GDM1 (cell line): ENCODE data around the gene INTS11.

ENCODE experiments used
- DNase-seq: peaks from one replicate; lab custom pipeline; 2025; lab: John Stamatoyannopoulos, UW

The INTS11 gene

DNA sequence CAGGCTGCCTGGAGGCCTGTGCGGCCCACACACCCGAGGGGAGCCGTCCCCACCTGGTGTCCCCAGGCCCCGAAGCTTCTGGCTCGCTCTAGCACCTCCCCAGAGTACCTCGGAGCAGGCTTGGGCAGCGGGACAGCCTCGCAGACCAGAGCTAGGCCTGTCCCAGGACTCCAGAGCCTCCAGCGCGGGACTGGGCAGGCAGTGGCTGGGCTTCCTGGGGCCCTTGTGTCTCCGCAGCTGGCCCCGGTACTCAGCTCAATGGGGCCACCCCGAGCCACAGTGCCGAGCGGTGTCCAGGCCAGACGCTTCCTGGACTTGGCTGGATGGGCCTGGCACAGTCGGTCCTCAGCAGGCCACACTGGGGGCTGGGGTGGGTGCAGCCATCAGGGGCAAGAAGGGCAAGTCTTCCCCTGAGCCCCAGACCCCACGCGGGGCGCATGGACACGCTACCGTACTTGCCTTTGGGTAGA is 39.3 kb downstream of the INTS11 start:
- DNase-seq, result no peak

DNA sequence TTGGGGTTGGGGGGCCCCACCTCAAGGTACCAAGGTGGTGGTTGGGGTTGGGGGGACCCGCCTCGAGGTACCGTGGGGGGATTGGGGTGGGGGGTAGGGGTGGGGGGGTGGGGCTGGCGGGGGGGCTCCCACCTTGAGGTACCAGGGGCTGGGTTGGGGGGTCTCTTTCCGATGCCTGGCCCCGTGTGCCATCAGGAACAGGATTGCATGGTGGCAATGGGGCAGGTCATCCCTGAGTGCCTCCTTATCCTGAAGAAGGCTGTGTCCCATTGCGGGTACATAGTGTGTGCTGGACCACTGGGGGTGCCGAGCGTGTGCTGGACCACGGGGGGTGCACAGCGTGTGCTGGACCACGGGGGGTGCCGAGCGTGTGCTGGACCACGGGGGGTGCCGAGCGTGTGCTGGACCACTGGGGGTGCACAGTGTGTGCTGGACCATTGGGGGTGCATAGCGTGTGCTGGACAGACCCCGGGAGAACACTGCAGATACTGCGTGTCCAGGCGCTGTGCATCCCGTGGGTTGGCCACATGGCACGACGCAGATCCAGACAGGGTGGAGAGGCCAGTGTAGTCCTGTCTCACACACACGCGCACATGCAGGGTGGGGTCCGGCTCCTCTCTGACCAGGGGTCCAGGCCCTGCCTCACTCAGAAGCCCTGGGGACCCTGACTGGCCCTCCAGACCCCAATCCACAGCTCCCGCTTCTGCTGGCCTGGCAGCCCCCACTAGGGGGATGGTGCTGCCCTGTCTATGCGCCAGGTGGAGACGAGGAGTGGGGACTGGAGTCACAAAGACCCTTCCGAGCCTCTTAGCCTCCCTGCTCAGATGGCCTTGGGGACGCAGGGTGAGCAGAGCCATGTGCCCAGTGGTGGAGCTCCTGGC is 40.0 kb downstream of the INTS11 start:
- DNase-seq, result no peak

DNA sequence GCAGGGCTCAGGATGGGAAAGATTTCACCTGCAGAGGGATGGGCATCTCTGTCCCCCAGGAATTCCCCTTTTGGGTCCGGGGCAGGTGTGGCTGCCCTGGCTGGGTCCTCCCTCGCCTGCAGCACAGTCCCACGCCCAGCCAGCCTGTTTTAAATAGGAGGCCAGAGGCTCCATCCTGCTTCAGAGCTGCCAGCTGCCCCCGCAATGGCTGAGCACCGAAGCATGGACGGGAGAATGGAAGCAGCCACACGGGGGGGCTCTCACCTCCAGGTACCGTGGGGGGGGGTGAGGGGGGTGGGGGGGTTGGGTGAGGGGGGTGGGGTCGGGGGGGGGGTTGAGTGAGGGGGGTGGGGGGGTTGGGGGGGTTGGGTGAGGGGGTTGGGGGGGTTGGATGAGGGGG is 40.6 kb downstream of the INTS11 start:
- no peak for DNase-seq

DNA sequence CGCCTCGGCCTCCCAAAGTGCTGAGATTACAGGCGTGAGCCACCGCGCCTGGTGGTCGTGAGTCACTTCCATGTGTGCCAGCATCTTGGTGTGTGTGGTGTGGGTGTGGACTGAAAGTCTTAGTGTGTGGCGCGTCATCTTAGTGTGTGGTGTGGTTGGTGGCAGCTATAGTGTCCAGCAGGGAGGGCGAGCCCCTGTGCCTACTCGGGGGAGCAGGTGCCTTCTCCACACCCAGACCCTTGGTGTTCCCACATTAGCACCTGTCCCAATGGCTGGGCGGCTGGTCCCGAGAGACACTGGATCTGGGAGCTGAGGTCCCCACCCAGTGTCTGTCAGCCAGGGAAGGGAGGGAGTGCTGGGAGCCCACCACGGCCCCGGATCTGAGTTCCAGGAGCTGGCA is 41.5 kb downstream of the INTS11 start:
- DNase-seq, result no peak

DNA sequence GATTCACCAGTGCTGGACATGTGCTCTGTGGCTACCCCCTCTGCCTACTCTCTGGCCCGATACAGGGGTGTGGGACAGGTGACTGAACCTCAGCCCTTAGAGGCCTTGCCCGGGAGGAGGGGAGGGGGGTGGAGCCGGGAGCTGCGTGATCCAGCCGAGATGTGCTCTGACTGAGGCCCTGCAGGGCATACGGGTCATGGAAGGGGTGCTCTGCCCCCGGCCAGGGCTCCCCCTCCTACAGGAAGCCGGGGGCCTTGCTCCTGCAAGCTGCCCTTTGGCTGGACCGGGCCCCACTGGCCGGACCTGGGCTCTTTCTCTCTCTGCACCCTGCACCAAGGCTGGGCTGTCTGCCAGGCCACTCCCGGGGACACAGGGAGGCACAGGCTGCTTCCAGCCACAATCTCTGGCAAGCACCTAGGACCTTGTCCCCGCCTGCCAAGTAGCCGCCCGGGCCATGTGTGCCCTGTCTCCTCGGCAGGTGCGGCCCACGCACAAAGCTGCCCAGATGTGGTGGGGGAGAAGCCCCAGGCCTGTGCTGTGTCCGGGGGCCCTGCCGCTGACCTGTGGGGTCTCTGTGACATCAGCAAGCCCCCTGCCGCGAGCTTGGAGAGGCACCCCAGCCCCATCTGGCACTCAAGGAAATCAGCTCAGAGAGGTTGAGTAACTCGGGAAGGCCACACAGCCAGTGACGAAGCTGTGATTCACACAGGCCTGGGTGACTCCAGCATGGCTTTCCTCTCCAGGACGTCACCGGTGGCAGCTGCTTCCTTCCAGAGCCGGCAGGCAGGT is 42.7 kb downstream of the INTS11 start:
- no peak for DNase-seq

DNA sequence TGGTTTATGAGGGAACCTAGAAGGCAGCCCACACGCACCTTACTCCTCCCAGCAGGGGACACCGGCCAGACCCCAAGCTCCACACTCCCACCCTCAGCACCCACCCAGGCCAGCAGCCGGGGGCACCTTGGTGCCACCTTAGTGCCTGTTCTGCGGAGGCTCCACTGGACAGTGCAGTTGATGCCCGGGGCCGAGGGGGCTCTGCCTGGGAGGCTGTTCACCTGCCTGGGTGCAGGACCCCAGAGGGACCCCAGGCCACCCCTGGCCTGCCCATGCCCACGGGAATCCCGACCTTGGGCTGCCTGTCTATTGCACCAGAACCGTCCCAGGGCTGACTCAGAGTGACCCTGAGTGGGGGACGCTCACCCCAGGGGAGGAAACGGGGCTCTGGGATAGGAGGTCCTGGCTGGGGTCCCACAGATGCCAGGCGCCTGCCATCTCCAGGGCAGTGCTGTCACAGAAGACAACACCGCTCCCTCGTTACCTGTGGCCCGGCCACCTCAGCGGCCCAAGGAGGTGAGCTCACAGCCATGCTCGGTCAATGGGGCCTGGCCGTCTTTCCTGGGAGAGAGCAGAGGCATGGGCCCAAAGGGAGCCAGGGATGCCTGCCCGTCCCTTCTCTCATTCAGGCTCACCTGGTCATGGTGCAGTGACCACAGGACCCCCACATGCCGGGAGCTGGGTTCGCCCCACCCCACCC is 43.5 kb downstream of the INTS11 start:
- no peak for DNase-seq

DNA sequence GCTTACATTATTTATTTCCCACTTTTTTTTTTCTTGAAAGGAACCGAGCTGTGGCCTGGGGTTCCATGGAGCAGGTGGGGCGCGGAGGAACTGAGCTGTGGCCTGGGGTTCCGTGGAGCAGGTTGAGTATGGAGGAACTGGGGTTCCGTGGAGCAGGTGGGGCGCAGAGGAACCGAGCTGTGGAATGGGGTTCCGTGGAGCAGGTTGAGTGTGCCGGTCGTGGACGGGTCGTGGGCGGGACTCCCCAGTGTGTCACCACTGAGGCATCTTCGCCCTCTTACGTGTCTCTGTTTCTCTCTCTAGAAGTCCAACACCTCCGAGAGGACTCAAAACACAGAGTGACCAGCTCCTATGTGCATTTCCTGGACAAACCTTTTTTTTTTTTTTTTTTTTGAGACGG is 45.4 kb downstream of the INTS11 start:
- no peak for DNase-seq

DNA sequence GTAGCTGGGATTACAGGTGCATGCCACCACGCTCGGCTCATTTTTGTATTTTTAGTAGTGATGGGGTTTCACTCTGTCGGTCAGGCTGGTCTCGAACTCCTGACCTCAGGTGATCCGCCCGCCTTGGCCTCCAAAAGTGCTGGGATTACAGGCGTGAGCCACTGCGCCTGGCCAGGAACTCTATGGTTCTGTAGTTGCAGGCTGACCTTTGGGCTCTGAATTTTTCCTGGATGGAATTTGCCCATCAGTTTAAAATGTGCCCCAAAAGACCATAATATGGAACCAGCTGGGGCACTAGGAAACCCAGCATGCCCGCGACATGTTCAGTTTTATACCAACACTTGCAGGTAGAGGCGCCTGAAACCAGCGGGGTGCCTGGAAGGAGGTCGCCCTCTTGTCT is 45.8 kb downstream of the INTS11 start:
- DNase-seq, result no peak

DNA sequence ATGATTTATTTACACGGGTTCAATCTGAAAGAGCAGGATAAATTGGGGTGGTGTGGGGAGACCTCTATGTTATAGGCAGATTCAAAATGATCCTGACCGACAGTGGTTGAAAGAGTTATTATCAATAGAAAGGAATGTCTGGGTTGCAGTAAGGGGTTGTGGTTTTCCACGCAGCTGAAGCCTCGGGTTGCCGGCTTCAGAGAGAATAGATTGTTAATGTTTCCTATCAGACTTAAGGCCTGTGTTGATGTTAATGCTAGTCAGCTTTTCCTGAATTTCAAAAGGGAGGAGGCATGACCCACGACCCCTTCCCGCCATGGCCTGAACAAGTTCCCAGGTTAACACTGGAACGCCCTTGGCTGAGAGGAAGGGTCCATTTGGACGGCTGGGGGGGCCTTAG is 48.6 kb downstream of the INTS11 start:
- DNase-seq, result no peak

DNA sequence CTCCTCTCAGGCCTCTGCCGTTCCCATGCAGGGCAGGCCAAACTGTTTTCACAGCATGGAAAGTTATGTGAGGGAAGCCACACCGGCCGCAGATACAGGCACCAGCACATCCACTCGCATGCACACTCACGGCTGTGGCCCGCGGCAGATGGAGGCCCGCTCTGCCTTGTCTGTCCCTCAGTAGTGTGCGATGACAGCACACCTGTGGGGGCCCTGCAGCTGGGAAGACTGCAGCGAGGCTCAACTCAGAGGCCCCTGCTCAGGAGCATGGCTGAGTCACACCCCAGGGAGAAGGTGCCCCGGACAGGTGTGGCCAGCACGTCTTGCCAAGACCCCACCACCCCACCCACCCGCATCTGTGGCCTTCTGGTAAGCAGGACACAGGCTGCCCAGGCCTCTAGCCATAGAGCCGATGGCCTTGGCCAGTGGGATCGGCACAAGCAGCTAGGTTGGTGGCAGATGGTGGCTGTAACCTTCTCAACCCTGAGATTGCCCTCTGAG is 49.5 kb downstream of the INTS11 start:
- DNase-seq, result no peak

DNA sequence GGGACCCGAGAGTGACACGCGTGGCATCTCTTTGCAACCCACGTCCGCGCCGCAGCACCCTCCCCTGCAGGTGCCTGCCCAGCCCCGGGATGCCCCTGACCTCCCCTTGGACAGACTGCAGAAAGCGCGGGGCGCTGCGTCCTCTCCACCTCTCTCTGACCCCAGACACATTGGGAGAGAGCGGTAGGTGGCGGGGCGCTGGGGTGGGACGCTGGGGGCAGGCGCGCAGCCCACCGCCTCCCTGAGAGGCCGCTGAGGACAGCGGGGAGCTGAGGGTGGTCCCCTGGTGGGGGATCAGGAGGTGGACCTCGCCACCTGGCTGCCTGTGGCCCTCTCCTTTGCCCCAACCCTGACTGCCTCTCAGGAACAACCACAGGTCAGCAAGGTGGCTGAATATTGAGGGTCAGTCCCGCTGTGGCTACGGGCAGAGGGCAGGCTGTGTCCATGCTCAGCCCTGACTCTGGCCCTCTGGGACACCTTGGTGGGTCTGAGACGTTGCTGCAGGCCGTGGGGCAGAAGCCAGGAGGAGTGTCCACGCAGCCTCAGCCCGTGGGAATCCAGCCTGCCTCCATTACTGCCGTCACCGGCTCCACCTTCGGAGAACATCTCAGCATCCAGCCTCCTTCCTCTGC is 50.0 kb downstream of the INTS11 start:
- no peak for DNase-seq

DNA sequence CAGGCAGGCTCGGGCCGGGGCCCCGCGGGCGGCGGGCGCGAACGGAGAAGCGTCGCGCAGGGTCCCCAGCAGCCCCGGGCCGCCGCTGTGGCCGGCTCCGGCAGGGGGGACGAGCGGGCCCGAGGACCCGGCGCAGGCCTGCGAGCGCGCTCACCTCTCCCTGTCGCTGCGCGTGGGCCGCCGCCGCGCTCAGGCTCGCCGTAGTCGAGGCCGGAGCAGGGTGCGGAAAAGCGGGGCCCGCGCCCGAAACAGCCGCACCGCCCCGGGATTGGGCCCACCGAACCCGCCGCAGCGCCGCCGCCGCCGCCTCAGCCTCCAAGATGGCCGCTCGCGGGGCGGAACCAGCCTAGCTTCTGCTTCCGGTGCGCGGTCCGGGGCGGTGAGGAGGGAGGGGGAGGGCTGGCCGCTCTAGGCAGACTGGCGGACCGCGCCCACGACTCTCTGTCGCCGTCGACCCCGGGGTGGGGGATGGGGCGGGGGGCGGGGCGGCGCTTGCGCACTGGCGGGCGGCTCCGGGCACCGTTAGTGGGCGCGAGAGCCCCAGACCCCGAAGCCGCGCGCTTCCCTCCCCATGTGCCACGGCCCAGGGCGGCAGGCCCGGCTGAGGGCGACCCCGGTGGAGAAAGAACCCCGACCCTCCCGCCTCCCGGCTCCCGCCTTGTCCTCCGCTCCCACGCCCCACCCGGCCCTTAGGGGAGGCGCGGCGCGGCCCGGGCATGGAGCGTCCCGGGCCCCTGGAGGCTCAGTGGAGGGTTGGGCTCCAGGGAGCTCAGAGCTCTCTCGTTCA is 50.8 kb downstream of the INTS11 start, which contains the start of gene UBE2J2:
Gene UBE2J2 (minus strand): TSS at position 343 of the 787 bp plus-strand sequence. CDS start 5,862 bp downstream, outside the sequence.
- peak; percentile 84 for DNase-seq

DNA sequence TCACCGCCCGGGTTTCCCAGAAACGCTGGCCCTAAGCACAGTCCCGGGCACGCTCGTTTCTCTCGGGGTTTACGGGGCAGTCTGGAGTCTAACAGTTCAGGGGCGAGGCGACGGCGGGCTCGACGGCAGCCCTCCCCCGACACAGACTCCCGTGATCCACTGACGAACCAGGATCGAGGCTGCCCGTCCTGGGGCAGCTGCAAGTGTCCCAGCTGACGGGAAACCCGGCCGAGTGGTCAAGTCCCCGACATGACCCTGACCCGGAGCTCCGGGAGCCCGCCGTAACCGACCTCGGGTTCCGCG is 51.3 kb downstream of the INTS11 start:
- no peak for DNase-seq

DNA sequence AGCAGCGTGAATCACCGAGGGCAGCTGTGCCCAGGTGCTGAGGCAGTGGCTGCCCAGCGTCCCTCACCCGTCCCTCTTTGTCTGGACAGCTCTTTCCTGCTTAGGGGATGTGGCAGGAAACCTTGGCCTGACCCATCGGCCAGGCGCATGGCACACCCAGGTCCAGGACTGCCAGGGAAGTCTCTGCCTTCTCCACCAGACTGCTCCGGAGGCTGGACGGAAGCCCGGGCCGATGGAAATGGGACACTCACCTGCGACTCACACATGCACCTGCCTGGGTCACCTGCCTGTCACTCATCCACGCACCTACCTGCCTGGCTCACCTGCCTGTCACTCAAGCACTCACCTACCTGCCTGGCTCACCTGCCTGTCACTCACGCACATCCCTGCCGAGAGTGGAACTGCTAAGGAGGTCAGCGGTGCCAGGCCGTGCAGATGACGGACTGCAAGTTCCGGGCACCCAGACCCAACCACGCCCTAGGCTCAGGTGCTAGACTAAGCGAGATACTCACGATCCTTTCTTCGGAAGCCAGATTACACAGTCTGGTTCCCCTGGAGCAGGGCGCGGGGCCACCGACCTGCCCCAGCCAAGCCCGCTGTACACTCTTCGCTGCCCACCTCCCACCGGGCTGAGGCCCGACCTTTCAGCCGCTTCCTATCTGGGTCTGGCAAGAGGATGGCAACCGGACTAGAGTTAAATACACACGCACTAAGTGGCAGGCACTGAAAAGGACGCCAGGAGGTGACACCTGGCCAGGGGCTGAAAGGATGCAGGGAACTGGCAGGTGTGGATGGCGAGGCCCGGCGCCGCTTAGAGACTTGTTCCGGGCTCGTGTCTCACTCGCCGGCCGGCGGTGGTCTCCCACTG is 51.9 kb downstream of the INTS11 start:
- no peak for DNase-seq

DNA sequence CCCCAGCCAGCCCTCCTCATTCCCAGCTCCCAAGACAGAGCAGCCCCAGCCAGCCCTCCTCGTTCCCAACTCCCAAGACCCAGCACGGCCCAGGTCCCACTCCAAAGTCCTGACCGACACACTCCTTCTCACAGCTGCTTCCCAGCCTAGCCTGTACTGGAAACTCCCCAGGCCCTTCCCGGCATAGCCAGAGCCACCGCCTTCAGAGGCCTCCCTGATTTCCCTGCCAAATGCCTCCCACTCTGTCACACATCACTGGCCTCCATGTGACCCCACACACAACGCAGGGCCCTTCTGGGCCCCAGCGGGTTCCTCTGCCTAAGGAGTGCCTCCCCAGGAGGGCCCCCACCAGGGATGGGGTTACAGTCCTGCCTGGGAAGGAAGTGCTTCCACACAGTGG is 53.6 kb downstream of the INTS11 start:
- DNase-seq, result no peak

DNA sequence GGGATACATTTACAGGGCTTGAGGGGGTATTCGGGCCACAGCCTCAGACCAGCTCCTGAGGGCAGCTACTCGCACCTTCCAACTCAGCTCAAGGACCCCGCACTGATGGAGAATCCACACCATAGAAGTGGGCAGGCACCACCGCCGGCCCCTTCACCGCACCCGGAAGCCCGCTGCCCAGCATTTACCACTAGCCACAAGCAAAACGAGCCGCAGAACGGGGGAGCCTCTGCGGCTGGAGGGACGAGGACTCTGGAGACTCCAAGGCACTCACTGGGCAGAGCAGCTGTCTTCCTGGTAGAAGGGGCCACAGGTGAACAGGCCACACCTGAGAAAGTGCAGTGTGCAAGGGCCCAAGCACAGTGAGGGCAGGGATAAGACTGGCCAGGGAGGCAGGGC is 56.2 kb downstream of the INTS11 start:
- no peak for DNase-seq

DNA sequence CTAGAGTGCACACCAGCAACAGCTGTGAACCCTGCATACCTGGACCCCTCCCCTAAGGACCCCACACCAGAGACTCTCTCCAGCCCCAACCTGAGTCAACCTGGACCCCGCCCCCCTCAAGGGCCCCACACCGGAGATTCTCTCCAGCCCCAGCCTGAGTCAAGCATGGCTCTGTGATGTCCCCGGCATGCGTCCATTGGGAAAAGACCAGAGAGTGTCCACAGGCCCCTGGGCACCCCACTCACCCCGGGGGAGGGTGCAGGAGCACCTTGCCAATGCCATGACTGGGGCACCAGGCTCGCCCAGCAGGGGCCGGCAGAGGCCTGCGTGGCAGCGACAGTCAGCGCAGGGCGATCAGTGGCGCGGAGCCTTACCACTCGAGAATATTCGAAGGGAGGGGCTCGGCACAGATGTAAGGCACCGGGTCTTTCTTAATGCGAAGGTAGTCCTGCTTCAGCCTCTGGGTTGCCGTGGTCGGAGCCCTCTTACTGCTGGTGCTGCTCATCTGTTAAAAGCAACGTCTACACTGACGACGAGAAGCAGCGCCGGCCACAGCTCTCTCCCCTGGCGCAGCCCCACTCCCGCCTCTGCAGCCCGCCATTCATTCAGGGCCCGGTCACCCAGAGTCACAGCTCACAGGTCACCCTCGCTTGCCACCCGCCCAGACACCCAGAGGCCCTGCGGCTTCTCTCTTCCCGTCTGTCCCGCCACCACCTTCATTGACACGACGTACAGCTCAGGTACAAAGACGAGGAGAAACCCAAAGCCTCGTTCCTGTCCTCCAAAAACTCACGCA is 56.8 kb downstream of the INTS11 start:
- no peak for DNase-seq

DNA sequence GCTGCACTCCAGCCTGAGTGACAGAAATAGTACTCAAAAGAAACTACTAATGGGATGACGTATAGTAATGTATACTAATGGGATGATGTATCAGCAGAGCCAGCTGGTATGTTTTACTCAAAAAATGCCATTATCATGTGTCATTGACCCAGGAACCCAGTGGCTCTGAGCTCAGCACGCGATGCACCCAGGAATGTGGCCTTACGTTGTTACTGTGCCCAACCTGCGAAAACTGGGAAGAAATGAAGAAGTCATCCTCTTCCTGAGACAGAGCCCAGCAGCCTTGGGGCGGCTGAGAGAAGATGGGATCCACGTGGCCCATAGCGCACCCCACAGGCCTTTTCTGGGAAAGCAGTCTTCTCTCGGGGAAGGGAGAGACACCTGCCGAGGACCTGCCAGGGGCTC is 59.6 kb downstream of the INTS11 start:
- no peak for DNase-seq

DNA sequence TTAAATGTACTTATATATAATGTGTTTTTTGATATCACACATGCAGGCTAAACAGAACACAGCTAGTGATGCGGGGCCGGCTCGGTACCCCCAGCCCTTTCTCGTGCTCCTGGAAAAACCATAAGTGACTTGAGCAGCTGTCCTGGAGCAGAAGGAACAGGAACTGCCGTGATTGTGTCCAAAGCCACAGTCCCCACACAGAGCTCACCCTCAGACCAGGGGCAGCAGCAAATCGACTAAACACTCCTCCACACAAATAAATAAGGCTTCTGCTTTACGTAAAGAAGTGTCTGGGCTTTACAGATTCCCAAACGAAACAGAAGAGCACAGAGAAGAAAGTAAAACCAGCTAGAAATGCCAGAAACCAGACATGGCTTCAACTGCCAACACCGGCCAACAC is 60.4 kb downstream of the INTS11 start:
- DNase-seq, result no peak
